HPDE6-E6E7 (cell line): ENCODE measurements around the gene MRFAP1L1.
"Not testable (repeated sequence)": the region's sequence is repeated elsewhere in the genome, so short reads cannot be mapped to it uniquely, and the experiment has no call there.

ENCODE experiments used
- DNase-seq: peaks from one replicate; pipeline ENCODE4 v3.0.0; 2011; ENCODE audit warnings: missing footprints; ENCODE audit errors: extremely low spot score

The MRFAP1L1 gene

DNA sequence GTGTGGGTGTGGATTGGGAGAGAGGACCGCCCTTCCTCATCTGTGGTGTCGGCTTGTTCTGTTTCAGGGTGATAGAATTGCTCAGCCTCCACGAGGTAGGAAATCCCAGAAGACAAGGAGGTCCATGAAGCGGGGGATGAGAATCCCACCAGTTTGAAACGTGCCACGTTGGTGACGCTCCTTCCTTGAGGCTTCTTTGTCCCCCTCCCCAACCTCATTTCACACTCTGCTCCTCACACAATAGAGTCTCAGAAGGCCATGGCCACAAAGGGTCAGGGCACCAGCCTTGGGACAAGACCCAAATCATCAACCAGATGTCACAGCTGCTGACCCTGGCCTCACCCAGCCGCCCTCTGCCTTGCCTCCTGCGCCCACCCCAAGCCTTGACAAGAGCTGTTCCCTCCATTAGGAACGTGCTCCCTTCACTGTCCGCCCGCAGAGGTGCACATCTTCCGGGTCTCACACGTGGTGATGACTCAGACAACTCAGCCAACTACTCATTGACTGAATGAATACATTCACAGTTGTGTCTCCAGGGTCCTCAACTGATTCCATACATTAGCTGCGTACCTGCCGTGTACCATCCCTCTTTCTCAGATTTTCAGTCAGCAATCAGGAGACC, 24.6 kb upstream of the MRFAP1L1 start:
- no peak for DNase-seq

GRCh38 chr4:6733358-6734164, 23.9 kb upstream of the MRFAP1L1 start:
- no peak for DNase-seq

GRCh38 chr4:6732441-6733357, 23.0 kb upstream of the MRFAP1L1 start:
- DNase-seq: peak; percentile 89

DNA sequence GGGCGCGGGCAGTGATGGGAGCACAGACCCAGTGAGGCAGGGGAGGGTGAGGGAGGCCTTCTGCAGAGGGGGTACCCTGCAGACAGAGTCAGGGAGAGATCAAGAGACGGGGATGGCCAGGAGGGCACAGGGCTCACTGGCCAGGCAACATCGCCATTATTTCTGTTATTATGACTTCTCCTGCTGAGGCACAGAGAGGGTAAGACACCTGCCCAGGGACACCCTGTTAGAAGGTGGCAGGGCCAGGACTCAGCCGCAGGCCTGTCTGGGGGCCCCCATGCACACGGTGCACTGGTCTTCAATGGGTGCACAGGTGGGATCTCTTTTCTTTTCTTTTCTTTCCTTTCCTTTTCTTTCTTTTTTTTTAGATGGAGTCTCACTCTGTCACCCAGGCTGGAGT, 22.1 kb upstream of the MRFAP1L1 start:
- no peak for DNase-seq

GRCh38 chr4:6731318-6731675, 21.6 kb upstream of the MRFAP1L1 start:
- no peak for DNase-seq

GRCh38 chr4:6730603-6731317, 21.1 kb upstream of the MRFAP1L1 start:
- no peak for DNase-seq

GRCh38 chr4:6728320-6729029, 18.8 kb upstream of the MRFAP1L1 start:
- no peak for DNase-seq

- no peak for DNase-seq
Observed at GRCh38 chr4:6727943-6728250, 18.2 kb upstream of the MRFAP1L1 start.

- DNase-seq: no peak
Observed at GRCh38 chr4:6727081-6727942, 17.6 kb upstream of the MRFAP1L1 start.

DNA sequence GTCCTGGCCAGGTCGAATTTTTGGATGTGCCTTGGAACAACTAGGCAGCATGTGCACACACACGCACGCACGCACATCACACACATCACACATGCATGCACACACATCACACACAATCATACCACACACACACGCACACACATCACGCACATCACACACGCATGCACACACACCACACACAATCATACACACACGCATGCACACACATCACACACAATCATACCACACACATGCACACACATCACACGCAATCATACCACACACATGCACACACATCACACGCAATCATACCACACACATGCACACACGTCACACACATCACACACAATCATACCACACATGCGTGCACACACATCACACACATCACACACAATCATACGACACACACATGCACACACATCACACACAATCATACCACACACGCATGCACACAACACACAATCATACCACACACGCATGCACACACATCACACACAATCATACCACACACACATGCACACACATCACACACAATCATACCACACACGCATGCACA, 15.8 kb upstream of the MRFAP1L1 start:
- DNase-seq: not testable (repeated sequence)

GRCh38 chr4:6724421-6725111, 14.9 kb upstream of the MRFAP1L1 start:
- DNase-seq: no peak

- no peak for DNase-seq
Observed at GRCh38 chr4:6723851-6724250, 14.2 kb upstream of the MRFAP1L1 start.

GRCh38 chr4:6722891-6723290, 13.2 kb upstream of the MRFAP1L1 start:
- no peak for DNase-seq

DNA sequence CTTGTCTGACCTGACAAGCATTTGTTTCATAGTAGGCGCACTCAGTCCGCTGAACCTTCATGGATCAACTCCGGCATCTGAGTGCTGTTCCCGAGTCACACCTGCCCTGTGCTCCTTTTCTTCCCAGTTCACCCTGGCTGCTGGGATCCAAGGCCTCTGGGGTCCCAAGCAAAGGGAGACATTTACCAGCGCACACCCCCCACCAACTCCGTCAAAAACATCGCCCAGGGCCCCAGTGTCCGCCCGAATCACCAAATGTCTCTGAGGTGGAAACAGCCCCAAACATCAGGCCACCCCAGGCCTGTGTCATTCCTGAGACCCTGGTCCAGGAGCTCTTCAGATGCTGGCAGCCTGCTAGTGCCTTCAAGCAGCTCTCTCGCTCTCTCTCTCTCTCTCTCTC, 11.5 kb upstream of the MRFAP1L1 start:
- DNase-seq: no peak

DNA sequence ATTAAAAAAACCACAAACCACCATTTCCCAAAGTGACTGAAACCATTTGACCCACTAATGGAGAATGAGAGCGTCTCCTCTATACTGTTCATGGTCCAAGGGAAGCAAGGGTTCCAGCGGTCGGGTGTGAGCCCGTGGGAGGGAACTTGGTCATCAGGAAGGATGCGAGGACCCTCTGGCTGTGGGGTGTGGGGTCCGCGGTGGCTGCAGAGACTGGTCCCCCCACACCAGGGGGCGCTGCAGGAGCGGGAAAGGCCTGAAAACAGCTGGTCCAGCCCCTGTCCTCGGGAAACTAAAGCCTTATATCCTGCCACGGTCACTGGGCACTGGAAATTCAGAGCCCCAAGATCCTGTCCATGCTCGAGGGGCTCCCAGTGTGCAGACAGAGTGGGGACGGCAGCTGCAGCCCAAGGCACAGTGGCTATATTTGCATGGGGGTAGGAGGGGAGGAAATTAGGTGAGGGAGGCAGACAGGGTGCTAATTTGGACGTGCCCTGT, 10.6 kb upstream of the MRFAP1L1 start:
- peak; percentile 89 for DNase-seq

DNA sequence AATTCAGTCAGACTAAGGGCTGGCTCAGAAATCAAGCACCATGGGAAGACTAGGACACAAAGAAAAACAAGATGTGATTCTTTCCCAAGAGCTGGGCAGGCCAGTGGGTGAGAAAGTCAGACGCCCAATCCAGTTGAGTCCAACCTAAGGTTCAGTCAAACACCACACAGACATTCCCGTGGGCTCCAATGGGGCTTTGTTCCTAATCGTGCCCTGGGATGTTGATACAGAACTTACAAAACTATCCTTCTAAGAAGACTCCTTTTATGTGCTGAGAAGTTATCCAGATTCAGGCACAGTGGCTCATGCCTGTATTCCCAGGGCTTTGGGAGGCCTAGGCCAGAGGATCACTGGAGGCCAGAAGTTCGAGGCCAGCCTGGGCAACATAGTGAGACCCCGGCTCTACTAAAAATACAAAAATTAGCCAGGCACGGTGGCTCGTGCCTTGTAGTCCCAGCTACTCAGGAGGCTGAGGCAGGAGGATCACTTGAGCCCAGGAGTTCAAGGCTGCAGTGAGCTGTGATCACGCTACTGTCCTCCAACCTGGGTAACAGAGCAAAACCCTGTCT, 10.0 kb upstream of the MRFAP1L1 start:
- no peak for DNase-seq

GRCh38 chr4:6718932-6719610, 9.4 kb upstream of the MRFAP1L1 start:
- DNase-seq: no peak

DNA sequence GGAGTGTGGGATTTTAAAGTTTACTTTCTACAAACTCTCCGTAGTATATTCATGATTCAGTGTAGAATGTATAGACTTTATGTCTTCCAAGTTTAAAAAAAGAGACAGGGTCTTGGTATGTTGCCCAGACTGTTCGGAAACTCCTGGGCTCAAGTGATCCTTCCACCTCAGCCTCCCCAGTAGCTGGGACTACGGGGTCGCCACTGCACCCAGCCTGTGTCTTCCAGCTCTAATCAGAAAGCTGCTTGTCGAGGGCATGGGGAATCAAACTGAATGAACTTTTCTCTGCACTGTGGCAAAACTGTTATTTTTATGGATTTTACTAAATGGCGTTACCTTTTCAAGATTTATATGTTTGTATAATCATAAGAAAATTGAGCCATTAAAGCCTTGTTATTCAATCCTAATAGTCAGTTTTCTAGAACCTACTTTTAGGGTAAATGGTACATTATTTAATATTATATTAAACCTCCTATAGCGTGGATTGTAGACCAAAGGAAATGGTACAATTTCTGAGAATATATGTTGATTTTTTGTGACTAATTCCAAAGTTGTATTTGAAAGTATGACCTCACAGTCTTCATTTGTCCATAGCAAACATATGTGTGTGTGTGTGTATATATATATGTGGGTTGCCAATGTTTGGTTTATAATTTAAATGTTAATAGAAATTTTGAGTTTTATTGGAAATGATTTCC, 7.4 kb upstream of the MRFAP1L1 start:
- no peak for DNase-seq
